ENCODE measurements around the gene MIEF2.

GRCh38 chr17:18262641-18263040, 2.2 kb downstream of the MIEF2 start:
- TF ChIP-seq ZFX (IDR thresholded peaks at IDR 0.05; ENCODE audit: borderline replicate concordance) (no peak), CTCF (IDR thresholded peaks at IDR 0.05) (no peak)
